ENCODE results near the gene PTGER2.

The PTGER2 gene, protein sequence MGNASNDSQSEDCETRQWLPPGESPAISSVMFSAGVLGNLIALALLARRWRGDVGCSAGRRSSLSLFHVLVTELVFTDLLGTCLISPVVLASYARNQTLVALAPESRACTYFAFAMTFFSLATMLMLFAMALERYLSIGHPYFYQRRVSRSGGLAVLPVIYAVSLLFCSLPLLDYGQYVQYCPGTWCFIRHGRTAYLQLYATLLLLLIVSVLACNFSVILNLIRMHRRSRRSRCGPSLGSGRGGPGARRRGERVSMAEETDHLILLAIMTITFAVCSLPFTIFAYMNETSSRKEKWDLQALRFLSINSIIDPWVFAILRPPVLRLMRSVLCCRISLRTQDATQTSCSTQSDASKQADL

GRCh38 chr14:52313903-52314594 lies at the start of gene PTGER2:
Gene PTGER2, plus strand, starts transcription at chr14:52314312. Its CDS starts 237 bp downstream, at chr14:52314549.
- H4K20me1 ChIP-seq (ENCODE audit: insufficient read depth, low read length, poor library complexity, severe bottlenecking): no peaks in the 10 kb centered on the region
- no peaks in the 10 kb centered on the region for H3K27me3 ChIP-seq (ENCODE audit: insufficient read depth, low read length, poor library complexity, severe bottlenecking)
- peaks cover 80% of the 10 kb centered on the region for H3K4me1 ChIP-seq (ENCODE audit: insufficient read depth, low read length, poor library complexity, severe bottlenecking)
- TF ChIP-seq, protein P1, sequence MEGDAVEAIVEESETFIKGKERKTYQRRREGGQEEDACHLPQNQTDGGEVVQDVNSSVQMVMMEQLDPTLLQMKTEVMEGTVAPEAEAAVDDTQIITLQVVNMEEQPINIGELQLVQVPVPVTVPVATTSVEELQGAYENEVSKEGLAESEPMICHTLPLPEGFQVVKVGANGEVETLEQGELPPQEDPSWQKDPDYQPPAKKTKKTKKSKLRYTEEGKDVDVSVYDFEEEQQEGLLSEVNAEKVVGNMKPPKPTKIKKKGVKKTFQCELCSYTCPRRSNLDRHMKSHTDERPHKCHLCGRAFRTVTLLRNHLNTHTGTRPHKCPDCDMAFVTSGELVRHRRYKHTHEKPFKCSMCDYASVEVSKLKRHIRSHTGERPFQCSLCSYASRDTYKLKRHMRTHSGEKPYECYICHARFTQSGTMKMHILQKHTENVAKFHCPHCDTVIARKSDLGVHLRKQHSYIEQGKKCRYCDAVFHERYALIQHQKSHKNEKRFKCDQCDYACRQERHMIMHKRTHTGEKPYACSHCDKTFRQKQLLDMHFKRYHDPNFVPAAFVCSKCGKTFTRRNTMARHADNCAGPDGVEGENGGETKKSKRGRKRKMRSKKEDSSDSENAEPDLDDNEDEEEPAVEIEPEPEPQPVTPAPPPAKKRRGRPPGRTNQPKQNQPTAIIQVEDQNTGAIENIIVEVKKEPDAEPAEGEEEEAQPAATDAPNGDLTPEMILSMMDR (conservative IDR thresholded peaks at IDR 0.05; ENCODE audit: low read length): no peak
- no peak for TF ChIP-seq EZH2phosphoT487 (IDR thresholded peaks at IDR 0.05; ENCODE audit: borderline replicate concordance)
- H3F3A ChIP-seq (ENCODE audit: low read depth): peaks cover 13% of the 10 kb centered on the region; the same call in 1 of the 2 replicates
- peak within 1 kb of the TSS; percentile 81 for H3K4me3 ChIP-seq (ENCODE audit: low read length, poor library complexity, severe bottlenecking)
- no peaks in the 10 kb centered on the region for H3K9me2 ChIP-seq (replicated peaks; ENCODE audit: low read depth, low read length)
- no peaks in the 10 kb centered on the region for H3K9me3 ChIP-seq (ENCODE audit: insufficient read depth, low read depth, low read length)
- no peaks in the 10 kb centered on the region for H3K36me3 ChIP-seq (ENCODE audit: insufficient read depth, low read length)
- peak within 1 kb of the TSS; percentile 91 for H2AFZ ChIP-seq (ENCODE audit: low read length)
- no peaks in the 10 kb centered on the region for H3K79me2 ChIP-seq (ENCODE audit: insufficient read depth, low read length)
- peak within 1 kb of the TSS; percentile 67 for H3K9ac ChIP-seq (ENCODE audit: low read depth, low read length, poor library complexity, severe bottlenecking)
- H3K4me2 ChIP-seq (ENCODE audit: low read depth, low read length, poor library complexity, severe bottlenecking): peak within 1 kb of the TSS; percentile 89

DNA sequence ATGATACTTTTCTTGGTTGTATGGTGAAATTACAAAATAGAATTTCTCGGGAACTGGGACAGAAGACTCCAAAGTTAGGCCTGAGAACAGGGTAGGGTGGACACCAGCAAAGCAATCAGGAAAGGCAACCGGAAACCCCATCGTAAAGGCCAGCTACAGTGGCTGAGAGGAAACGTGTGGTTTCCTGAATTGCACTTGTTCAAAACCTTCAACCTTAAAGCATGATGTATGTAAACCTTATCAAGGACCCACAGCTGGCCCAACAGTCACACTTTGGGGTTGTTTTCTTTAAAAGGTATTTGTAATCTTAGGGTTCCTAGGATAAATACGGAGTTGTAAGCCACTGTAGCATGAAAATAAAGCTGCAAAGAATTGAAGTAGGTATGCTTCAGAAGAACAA lies 48.9 kb upstream of the PTGER2 start:
- peak overlapping the region; percentile 53 for H3K9ac ChIP-seq (ENCODE audit: low read depth, low read length, poor library complexity, severe bottlenecking)
- TF ChIP-seq, protein P1 (conservative IDR thresholded peaks at IDR 0.05; ENCODE audit: low read length): no peak
- peak; percentile 89 for TF ChIP-seq EZH2phosphoT487 (IDR thresholded peaks at IDR 0.05; ENCODE audit: borderline replicate concordance)
- H3K36me3 ChIP-seq (ENCODE audit: insufficient read depth, low read length): no peaks in the 10 kb centered on the region
- H3K9me3 ChIP-seq (ENCODE audit: insufficient read depth, low read depth, low read length): no peaks in the 10 kb centered on the region
- H3K4me1 ChIP-seq (ENCODE audit: insufficient read depth, low read length, poor library complexity, severe bottlenecking): peaks cover 52% of the 10 kb centered on the region
- H3K4me2 ChIP-seq (ENCODE audit: low read depth, low read length, poor library complexity, severe bottlenecking): peak overlapping the region; percentile 77
- no peaks in the 10 kb centered on the region for H4K20me1 ChIP-seq (ENCODE audit: insufficient read depth, low read length, poor library complexity, severe bottlenecking)
- H3K4me3 ChIP-seq (ENCODE audit: low read length, poor library complexity, severe bottlenecking): peak overlapping the region; percentile 75
- H3K79me2 ChIP-seq (ENCODE audit: insufficient read depth, low read length): peaks cover 15% of the 10 kb centered on the region; the same call in 1 of the 2 replicates
- no peak overlapping the region for H2AFZ ChIP-seq (ENCODE audit: low read length)
- H3F3A ChIP-seq (ENCODE audit: low read depth): 0 out of 2 replicates have a peak, but pooled peaks cover 2% of the 10 kb centered on the region
- H3K9me2 ChIP-seq (replicated peaks; ENCODE audit: low read depth, low read length): no peaks in the 10 kb centered on the region
- H3K27me3 ChIP-seq (ENCODE audit: insufficient read depth, low read length, poor library complexity, severe bottlenecking): no peaks in the 10 kb centered on the region

GRCh38 chr14:52266179-52266578 lies 47.9 kb upstream of the PTGER2 start:
- Histone ChIP-seq H3K36me3 (ENCODE audit: insufficient read depth, low read length) (no peaks in the 10 kb centered on the region), H3K79me2 (ENCODE audit: insufficient read depth, low read length) (peaks cover 22% of the 10 kb centered on the region; the same call in 1 of the 2 replicates), H3K4me3 (ENCODE audit: low read length, poor library complexity, severe bottlenecking) (peak overlapping the region; percentile 75), H3F3A (ENCODE audit: low read depth) (0 out of 2 replicates have a peak, but pooled peaks cover 2% of the 10 kb centered on the region), H3K4me1 (ENCODE audit: insufficient read depth, low read length, poor library complexity, severe bottlenecking) (peaks cover 47% of the 10 kb centered on the region), H4K20me1 (ENCODE audit: insufficient read depth, low read length, poor library complexity, severe bottlenecking) (no peaks in the 10 kb centered on the region), H3K4me2 (ENCODE audit: low read depth, low read length, poor library complexity, severe bottlenecking) (peak overlapping the region; percentile 77), H3K27me3 (ENCODE audit: insufficient read depth, low read length, poor library complexity, severe bottlenecking) (no peaks in the 10 kb centered on the region), H2AFZ (ENCODE audit: low read length) (no peak overlapping the region), H3K9me2 (replicated peaks; ENCODE audit: low read depth, low read length) (no peaks in the 10 kb centered on the region), H3K9me3 (ENCODE audit: insufficient read depth, low read depth, low read length) (no peaks in the 10 kb centered on the region), H3K9ac (ENCODE audit: low read depth, low read length, poor library complexity, severe bottlenecking) (peak overlapping the region; percentile 53)
- TF ChIP-seq, protein P1 (conservative IDR thresholded peaks at IDR 0.05; ENCODE audit: low read length): no peak
- no peak for TF ChIP-seq EZH2phosphoT487 (IDR thresholded peaks at IDR 0.05; ENCODE audit: borderline replicate concordance)
